HG03280 (cell line): ENCODE data around the gene GINM1.

Source experiments
- ATAC-seq: cut with Tn5 transposase; IDR thresholded peaks from one replicate; pipeline ENCODE4 v1.9.1; 2021; ENCODE audit warnings: mild to moderate bottlenecking, moderate library complexity; ENCODE audit not compliant: unreplicated experiment

The GINM1 gene, protein sequence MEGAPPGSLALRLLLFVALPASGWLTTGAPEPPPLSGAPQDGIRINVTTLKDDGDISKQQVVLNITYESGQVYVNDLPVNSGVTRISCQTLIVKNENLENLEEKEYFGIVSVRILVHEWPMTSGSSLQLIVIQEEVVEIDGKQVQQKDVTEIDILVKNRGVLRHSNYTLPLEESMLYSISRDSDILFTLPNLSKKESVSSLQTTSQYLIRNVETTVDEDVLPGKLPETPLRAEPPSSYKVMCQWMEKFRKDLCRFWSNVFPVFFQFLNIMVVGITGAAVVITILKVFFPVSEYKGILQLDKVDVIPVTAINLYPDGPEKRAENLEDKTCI

GRCh38 chr6:149565527-149566409, at the start of gene GINM1:
TSS of gene GINM1 (plus strand) at chr6:149566375. CDS start at chr6:149566415, 40 bp downstream.
- ATAC-seq = peak; percentile 87

DNA sequence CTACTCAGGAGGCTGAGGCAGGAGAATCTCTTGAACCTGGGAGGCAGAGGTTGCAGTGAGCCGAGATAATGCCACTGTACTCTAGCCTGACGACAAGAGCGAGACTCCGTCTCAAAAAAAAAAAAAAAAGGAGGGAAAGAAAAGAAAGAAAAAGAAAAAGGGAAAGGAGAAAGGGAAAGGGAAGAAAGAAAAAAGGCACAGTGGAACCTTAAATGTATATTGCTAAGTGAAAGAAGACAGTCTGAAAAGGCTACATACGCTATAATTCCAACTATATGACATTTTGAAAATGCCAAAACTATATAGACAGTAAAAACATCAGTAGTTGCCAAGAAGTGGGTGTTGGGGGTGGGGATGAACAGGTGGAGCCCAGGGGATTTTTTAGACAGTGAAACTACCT, 36.5 kb upstream of the GINM1 start:
- ATAC-seq = no peak

DNA sequence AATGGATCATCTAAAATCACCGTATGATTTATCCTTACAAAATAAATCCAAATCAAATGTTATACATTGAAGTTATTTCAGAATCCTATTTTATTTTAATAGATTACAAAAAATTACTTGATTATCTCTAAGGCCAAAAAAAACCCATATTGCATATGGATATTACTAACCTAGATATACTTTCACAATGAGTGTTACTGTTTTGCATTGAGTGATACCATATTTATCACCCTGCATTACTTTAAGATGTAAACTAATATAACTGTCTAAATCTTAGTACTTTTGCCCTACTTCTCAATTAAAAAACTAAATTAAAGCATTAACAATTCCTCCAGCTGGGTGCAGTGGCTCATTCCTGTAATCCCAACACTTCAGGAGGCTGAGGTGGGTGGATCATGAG, 31.4 kb upstream of the GINM1 start:
- ATAC-seq = no peak

DNA sequence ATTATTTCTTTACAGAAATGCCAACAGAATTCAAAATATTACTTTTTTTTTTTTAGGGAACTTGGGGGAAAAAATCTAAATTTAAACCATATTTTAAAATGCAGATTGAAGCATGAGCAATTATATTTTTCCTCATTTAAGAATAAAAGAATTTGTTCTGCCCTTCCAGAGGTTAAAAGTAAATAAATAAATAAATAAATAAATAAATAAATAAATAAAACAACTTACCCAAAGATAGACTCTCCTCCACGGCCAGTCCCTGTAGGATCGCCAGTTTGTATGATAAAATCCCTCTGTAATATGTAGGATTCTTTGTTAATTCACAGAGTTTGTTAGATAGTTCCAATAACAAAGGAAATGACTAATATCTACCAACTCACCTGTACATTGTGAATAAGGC, 25.0 kb upstream of the GINM1 start:
- ATAC-seq = no peak

DNA sequence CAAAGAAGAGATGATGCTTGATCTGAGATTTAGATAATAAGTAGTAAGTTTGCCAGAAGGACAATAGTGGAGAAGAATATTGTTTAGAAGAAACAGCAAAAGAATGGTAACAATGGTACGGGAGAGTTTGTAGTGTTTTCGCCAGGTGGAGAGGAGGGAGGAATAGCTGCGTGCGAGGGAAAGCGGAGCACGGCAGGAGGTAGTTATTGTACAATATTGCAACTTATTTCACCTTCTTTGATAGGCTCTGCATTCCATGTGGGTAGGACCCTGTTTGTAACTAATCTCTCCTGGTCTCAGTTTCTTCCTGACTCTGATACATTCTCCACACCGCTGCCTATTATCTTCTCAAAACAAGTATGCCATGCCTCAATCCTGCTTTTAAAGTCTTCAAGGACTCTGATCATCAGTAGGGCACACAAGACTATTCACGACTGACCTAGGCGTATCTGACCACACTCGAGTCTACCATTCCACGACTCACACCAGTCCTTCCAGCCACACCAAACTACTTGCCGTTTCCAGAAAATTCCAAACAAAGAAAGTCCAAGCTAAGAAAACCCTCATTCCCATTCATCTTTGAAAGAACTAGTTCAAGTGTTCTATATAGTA, 21.4 kb upstream of the GINM1 start:
- no peak for ATAC-seq

- ATAC-seq = peak; percentile 26
Measured at GRCh38 chr6:149545258-149545753, 20.9 kb upstream of the GINM1 start.

DNA sequence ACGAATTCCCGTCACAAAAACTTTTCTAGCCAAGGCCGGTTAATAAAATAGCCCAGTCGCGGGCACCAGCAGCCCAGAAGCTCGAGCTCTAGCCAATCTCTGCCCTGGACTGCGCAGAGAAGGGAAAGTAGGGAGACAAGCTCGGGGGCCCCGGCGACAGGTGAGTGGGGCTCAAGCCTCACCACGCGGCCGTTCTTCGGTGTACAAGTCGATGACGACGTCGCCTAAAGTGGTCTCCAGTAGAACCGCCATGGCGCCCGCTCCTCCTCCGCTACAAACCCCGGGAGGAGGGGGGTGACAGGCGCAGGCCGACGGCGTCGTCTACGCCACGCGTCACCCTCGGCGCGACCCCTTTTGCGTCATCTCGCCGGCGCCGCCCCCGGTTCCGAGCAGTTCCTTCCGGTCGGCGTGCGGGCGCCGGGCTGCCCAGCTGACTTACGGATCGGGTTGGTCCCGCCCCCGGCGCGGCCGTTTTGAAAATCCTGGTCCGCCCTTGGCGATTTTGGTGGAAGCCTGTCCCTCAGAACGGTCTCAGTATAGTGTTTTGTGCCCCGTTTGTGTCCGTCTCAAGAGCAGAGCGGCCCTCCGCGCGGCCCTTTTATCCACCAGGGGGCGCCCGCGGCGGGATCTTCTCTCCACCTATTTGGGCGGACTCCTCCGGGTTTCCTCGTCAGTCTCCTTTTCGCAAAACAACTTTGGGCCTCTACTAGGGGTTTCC, 20.3 kb upstream of the GINM1 start, which contains the start of gene PPIL4:
Gene PPIL4, minus strand, starts transcription at position 290 of the 718 bp plus-strand sequence. Its CDS starts 38 bp downstream, at position 252.
- ATAC-seq = peak; percentile 92

GRCh38 chr6:149551920-149552319, 14.3 kb upstream of the GINM1 start:
- no peak for ATAC-seq

DNA sequence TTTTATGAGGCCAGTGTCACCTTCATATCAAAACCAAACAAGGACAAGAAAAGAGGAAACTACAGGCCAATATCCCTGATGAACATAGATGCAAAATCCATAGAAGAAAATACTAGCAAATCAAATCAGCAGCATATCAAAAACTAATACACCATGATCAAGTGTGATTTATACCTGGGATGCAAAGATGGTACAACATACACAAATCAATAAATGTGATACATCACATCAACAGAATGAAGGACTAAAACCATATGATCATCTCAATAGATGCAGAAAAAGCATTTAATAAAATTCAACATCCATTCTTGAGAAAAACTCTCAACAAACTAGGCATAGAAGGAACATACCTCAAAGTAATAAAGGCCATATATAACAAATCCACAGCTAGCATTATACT, 8.1 kb upstream of the GINM1 start:
- ATAC-seq = no peak

DNA sequence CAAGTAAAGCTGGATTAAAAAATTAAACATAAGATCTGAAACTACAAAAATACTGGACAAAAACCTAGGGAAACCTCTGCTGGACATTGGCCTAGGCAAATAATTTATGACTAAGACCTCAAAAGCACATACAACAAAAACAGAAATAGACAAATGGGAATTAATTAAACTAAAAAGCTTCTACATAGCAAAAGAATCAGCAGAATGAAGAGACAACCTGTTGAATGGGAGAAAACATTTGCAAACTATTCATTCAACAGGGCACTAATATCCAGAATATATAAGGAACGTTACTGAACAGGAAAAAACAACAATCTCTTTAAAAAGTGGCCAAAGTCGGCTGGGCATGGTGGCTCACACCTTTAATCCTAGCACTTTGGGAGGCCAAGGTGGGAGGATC, 6.8 kb upstream of the GINM1 start:
- ATAC-seq = no peak

- ATAC-seq = no peak
Measured at GRCh38 chr6:149560736-149561135, 5.4 kb upstream of the GINM1 start.

GRCh38 chr6:149563203-149563927, 2.8 kb upstream of the GINM1 start:
- ATAC-seq = no peak

- ATAC-seq = no peak
Measured at GRCh38 chr6:149563928-149564325, 2.2 kb upstream of the GINM1 start.

- peak; percentile 21 for ATAC-seq
Measured at GRCh38 chr6:149566410-149567193, 427 bp downstream of the GINM1 start.

DNA sequence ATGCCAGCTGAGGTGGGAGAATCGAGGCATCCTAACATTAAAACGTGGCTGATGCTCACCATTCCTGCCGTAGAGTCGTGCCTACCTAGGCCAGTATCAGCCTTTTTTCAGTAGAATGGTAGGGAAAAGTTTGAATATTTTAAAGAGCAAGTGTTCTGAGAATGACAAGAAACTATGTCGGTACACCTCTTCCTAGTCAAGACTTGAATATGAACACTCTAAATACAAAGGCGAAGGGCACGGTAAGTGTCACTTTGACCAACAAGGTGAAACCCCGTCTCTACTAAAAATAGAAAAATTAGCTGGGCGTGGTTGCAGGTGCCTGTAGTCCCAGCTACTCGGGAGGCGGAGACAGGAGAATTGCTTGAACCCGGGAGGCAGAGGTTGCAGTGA, 1.0 kb downstream of the GINM1 start:
- no peak for ATAC-seq

- ATAC-seq = no peak
Measured at GRCh38 chr6:149567945-149568585, 1.9 kb downstream of the GINM1 start.

GRCh38 chr6:149580880-149581279, 14.7 kb downstream of the GINM1 start:
- no peak for ATAC-seq

- ATAC-seq = no peak
Measured at GRCh38 chr6:149581349-149581748, 15.2 kb downstream of the GINM1 start.

DNA sequence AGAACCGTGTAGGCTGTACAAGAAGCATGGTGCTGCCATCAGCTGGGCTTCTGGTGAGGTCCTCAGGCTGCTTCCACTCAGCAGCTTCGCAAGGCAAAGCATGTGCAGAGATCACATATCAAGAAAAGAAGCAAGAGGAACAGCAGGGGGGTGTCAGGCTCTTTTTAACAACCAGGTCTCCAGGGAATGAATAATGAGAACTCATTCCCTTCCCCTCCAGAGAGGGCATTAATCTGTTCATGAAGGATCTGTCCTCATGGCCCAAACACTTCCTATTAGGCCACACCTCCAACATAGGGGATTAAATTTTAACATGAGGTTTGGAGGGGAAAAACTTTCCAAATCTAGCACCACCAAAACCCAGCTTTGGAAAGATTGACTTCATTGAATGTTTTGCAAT, 20.0 kb downstream of the GINM1 start:
- no peak for ATAC-seq
